Fibroblast of lung (primary cell): ENCODE results near the gene SBSN. TPM values are rescaled to one million over a fixed set of nuclear protein-coding genes. Genes with fewer than 3 reads are reported as not detected.

Experiments
- DNase-seq, 2 donors: peaks; one replicate each; pipeline versions ENCODE4 v3.0.0 to v3.0.0-alpha.2; 2010; ENCODE audit warnings: low read depth in 2 of 2
- H2AFZ ChIP-seq: 2 replicates; pipeline ENCODE4 v1.5.1; 2012; ENCODE audit warnings: low read length, control low read depth, inconsistent platforms
- H3K27ac ChIP-seq: 2 replicates; pipeline ENCODE4 v1.5.1; 2011; ENCODE audit warnings: low read length, control low read depth; ENCODE audit not compliant: insufficient read depth
- H3K27me3 ChIP-seq: 2 replicates; pipeline ENCODE4 v1.5.1; 2011; ENCODE audit warnings: mild to moderate bottlenecking, low read length; ENCODE audit not compliant: control insufficient read depth, insufficient read depth
- H3K36me3 ChIP-seq: 2 replicates; pipeline ENCODE4 v1.5.1; 2011; ENCODE audit warnings: low read length; ENCODE audit not compliant: control insufficient read depth, insufficient read depth
- H3K4me1 ChIP-seq: 2 replicates; pipeline ENCODE4 v1.5.1; 2011; ENCODE audit warnings: low read length; ENCODE audit not compliant: control insufficient read depth, insufficient read depth; ENCODE audit errors: extremely low read depth
- H3K4me2 ChIP-seq: 2 replicates; pipeline ENCODE4 v1.5.1; 2011; ENCODE audit warnings: low read length, control low read depth; ENCODE audit not compliant: insufficient read depth; ENCODE audit errors: extremely low read depth
- H3K4me3 ChIP-seq, 4 experiments: fragments of 200-600 bp in 1 of 4; sonication (generic) in 1 of 4; replicated peaks in 1 of 4; 2 replicates each; pipeline ENCODE4 v1.5.1; 2011 to 2016; ENCODE audit warnings: low read length in 4 of 4, low read depth in 3 of 4, mild to moderate bottlenecking in 3 of 4, control low read depth in 2 of 4, inconsistent platforms in 1 of 4, mixed read lengths in 1 of 4; ENCODE audit not compliant: insufficient read depth in 1 of 4; ENCODE audit errors: control extremely low read depth in 1 of 4
- H3K79me2 ChIP-seq: 2 replicates; pipeline ENCODE4 v1.5.1; 2012; ENCODE audit warnings: mild to moderate bottlenecking, low read length, inconsistent platforms; ENCODE audit not compliant: control insufficient read depth, insufficient read depth
- H3K9ac ChIP-seq: 2 replicates; pipeline ENCODE4 v1.5.1; 2011; ENCODE audit warnings: mild to moderate bottlenecking, low read length, control low read depth; ENCODE audit not compliant: insufficient read depth
- H3K9me3 ChIP-seq: 2 replicates; pipeline ENCODE4 v1.5.1; 2012; ENCODE audit warnings: low read depth, low read length; ENCODE audit not compliant: control insufficient read depth, insufficient read depth
- H4K20me1 ChIP-seq: 2 replicates; pipeline ENCODE4 v1.5.1; 2011; ENCODE audit warnings: low read length; ENCODE audit not compliant: control insufficient read depth, insufficient read depth; ENCODE audit errors: extremely low read depth
- CTCF ChIP-seq, 2 donors: IDR thresholded peaks in 1 of 2; conservative IDR thresholded peaks in 1 of 2; 1 replicate in 1 of 2; 2 replicates in 1 of 2; pipeline ENCODE4 v1.5.1; 2011 to 2012; ENCODE audit warnings: low read length in 2 of 2, control low read depth in 1 of 2, inconsistent platforms in 1 of 2, low read depth in 1 of 2, mild to moderate bottlenecking in 1 of 2
- EZH2 ChIP-seq: IDR thresholded peaks from 2 replicates; pipeline ENCODE4 v1.5.1; 2012; ENCODE audit warnings: low read length, control low read depth, mild to moderate bottlenecking; ENCODE audit errors: missing control alignments
- polyA plus RNA-seq, 2 donors: library from polyadenylated mRNA; depleted of rRNA in 1 of 2; stranded (reverse) in 1 of 2; unstranded in 1 of 2; fragments of >200 nt; gene quantifications; 2 replicates each; pipeline ENCODE4 v1.2.1, GENCODE V29; 2011 to 2012; ENCODE audit warnings: missing spikeins in 1 of 2
- total RNA-seq: library from RNA; depleted of rRNA; stranded (reverse); fragments of >200 nt; gene quantifications from 2 replicates; pipeline ENCODE4 v1.2.1, GENCODE V29; 2014

SBSN gene
- total and polyA plus RNA-seq, 2 donors (not counting 1 experiment from before 2014, with no cell fraction given): 1.6 to 4.1 TPM

DNA sequence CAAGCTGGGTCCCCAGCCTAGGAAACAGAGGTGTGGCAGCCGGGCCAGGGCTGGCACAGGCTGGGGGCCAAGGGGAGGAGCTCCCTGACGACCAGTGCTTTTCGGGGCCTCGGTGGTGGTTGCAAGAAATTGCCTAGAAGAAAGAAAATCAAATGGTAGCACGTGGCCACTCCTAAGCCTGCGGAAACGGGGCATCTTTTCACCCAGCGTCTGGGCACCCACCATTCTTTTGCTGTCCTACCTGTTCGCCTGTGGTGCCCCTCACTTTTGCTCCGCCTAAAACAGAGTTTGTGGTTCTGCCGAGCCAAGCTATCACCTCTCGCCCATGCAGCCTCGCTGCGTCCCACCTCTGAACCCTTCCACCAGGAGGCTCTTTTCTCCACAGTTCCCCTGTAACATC is 30.7 kb downstream of the SBSN start:
- H3K4me2 ChIP-seq: no peak overlapping the region
- H3K79me2 ChIP-seq: no peaks in the 10 kb centered on the region
- H3K27ac ChIP-seq: no peak overlapping the region
- no peak overlapping the region for H3K4me3 ChIP-seq
- no peak for DNase-seq
- no peak overlapping the region for H3K9ac ChIP-seq
- TF ChIP-seq EZH2 (no peak), CTCF (conservative IDR thresholded peaks at IDR 0.05 in 1 of 2, IDR thresholded peaks at IDR 0.05 in 1 of 2; ENCODE audit: low read depth in 1 of 2, low read length in 2 of 2) (no peak)
- peaks cover 3% of the 10 kb centered on the region for H3K27me3 ChIP-seq
- no peak overlapping the region for H2AFZ ChIP-seq
- H4K20me1 ChIP-seq: no peaks in the 10 kb centered on the region
- no peaks in the 10 kb centered on the region for H3K9me3 ChIP-seq
- H3K4me1 ChIP-seq: no peaks in the 10 kb centered on the region
- no peaks in the 10 kb centered on the region for H3K36me3 ChIP-seq

- Histone ChIP-seq H3K79me2 (no peaks in the 10 kb centered on the region), H3K4me1 (no peaks in the 10 kb centered on the region), H3K9ac (no peak overlapping the region), H3K4me2 (peak overlapping the region; percentile 23), H4K20me1 (no peaks in the 10 kb centered on the region), H2AFZ (no peak overlapping the region), H3K27me3 (peaks cover 3% of the 10 kb centered on the region), H3K27ac (no peak overlapping the region), H3K36me3 (no peaks in the 10 kb centered on the region), H3K9me3 (no peaks in the 10 kb centered on the region), H3K4me3 (no peak overlapping the region)
- peak; percentile 89 to 95 for TF ChIP-seq CTCF (conservative IDR thresholded peaks at IDR 0.05 in 1 of 2, IDR thresholded peaks at IDR 0.05 in 1 of 2; ENCODE audit: low read depth in 1 of 2, low read length in 2 of 2)
- TF ChIP-seq EZH2: no peak
- peak; percentile 45 to 51 for DNase-seq
Measured at GRCh38 chr19:35495107-35496064, 32.7 kb downstream of the SBSN start.

GRCh38 chr19:35493971-35494370 is 34.1 kb downstream of the SBSN start:
- Histone ChIP-seq H3K4me2 (no peak overlapping the region), H3K9me3 (no peaks in the 10 kb centered on the region), H4K20me1 (no peaks in the 10 kb centered on the region), H3K4me1 (no peaks in the 10 kb centered on the region), H3K27ac (no peak overlapping the region), H3K36me3 (no peaks in the 10 kb centered on the region), H3K27me3 (peaks cover 3% of the 10 kb centered on the region), H3K4me3 (no peak overlapping the region), H2AFZ (no peak overlapping the region), H3K79me2 (no peaks in the 10 kb centered on the region), H3K9ac (no peak overlapping the region)
- DNase-seq: no peak
- TF ChIP-seq CTCF (conservative IDR thresholded peaks at IDR 0.05 in 1 of 2, IDR thresholded peaks at IDR 0.05 in 1 of 2; ENCODE audit: low read depth in 1 of 2, low read length in 2 of 2) (no peak), EZH2 (no peak)
